ENCODE measurements around the gene SEC16B. TPM values are rescaled to one million over a fixed set of nuclear protein-coding genes. Genes with fewer than 3 reads are reported as not detected.

SEC16B gene
- total RNA-seq, 1 experiment from 2014 or later: 0.82 TPM

- Histone ChIP-seq H3K4me1 (replicated peaks) (no peaks in the 10 kb centered on the region), H3K9me3 (replicated peaks) (no peaks in the 10 kb centered on the region; the same call in 1 of the 2 replicates), H3K36me3 (no peaks in the 10 kb centered on the region), H3K27me3 (replicated peaks) (no peaks in the 10 kb centered on the region; the same call in 1 of the 2 replicates), H3K27ac (no peak overlapping the region), H3K4me3 (no peak overlapping the region)
- no peak for DNase-seq (ENCODE audit: low read depth in 1 of 2, low spot score in 2 of 2)
These were observed 67.6 kb downstream of the SEC16B start for GRCh38 chr1:177902266-177902665.

GRCh38 chr1:177897998-177898654 is 71.7 kb downstream of the SEC16B start:
- Histone ChIP-seq H3K9me3 (replicated peaks) (no peaks in the 10 kb centered on the region; the same call in 1 of the 2 replicates), H3K27ac (no peak overlapping the region), H3K27me3 (replicated peaks) (no peaks in the 10 kb centered on the region; the same call in 1 of the 2 replicates), H3K4me1 (replicated peaks) (no peaks in the 10 kb centered on the region), H3K4me3 (no peak overlapping the region), H3K36me3 (no peaks in the 10 kb centered on the region)
- no peak for DNase-seq (ENCODE audit: low read depth in 1 of 2, low spot score in 2 of 2)

- H3K36me3 ChIP-seq: no peaks in the 10 kb centered on the region
- DNase-seq (ENCODE audit: low read depth in 1 of 2, low spot score in 2 of 2): no peak
- H3K4me1 ChIP-seq (replicated peaks): no peaks in the 10 kb centered on the region
- H3K27me3 ChIP-seq (replicated peaks): no peaks in the 10 kb centered on the region; the same call in 1 of the 2 replicates
- no peak overlapping the region for H3K27ac ChIP-seq
- H3K9me3 ChIP-seq (replicated peaks): no peaks in the 10 kb centered on the region; the same call in 1 of the 2 replicates
- no peak overlapping the region for H3K4me3 ChIP-seq
These were observed 72.4 kb downstream of the SEC16B start for GRCh38 chr1:177897281-177897997.

Other genes starting within 250 kb of the SEC16B start
- gene RASAL2, start 124.0 kb upstream of the SEC16B start, total RNA-seq (2014; rRNA removed; shearing (Covaris generic)): 15.0 and 25.4 TPM in 2 replicates

Measured in SJSA1 (cell line).